Measurements from ENCODE around the gene FAM53C. TPM values are rescaled to one million over a fixed set of nuclear protein-coding genes. Genes with fewer than 3 reads are reported as not detected.
"Not testable (repeated sequence)": the region's sequence is repeated elsewhere in the genome, so short reads cannot be mapped to it uniquely, and the experiment has no call there.

The FAM53C gene
- total RNA-seq, 1 donor from 2014 or later: 28.6 TPM

GRCh38 chr5:138351517-138351916 lies 13.5 kb downstream of the FAM53C start:
- no peak for DNase-seq

- peak; percentile 90 for DNase-seq
Observed at GRCh38 chr5:138352071-138352721, 14.1 kb downstream of the FAM53C start, which contains the start of gene KDM3B. Gene KDM3B, plus strand, starts transcription at chr5:138352685. Its CDS starts 111 bp downstream, at chr5:138352796.

GRCh38 chr5:138352722-138353559 lies 14.9 kb downstream of the FAM53C start:
- DNase-seq: peak; percentile 67

- no peak for DNase-seq
Observed at GRCh38 chr5:138353560-138354080, 15.6 kb downstream of the FAM53C start.

GRCh38 chr5:138354387-138354786 lies 16.3 kb downstream of the FAM53C start:
- no peak for DNase-seq

- DNase-seq: peak; percentile 82
Observed at GRCh38 chr5:138354926-138355378, 16.9 kb downstream of the FAM53C start.

GRCh38 chr5:138359621-138360020 lies 21.6 kb downstream of the FAM53C start:
- no peak for DNase-seq

GRCh38 chr5:138360941-138361452 lies 22.9 kb downstream of the FAM53C start:
- no peak for DNase-seq

- no peak for DNase-seq
Observed at GRCh38 chr5:138364576-138364975, 26.5 kb downstream of the FAM53C start.

- DNase-seq: no peak
Observed at GRCh38 chr5:138366632-138367382, 28.7 kb downstream of the FAM53C start.

- peak; percentile 65 for DNase-seq
Observed at GRCh38 chr5:138369261-138369660, 31.2 kb downstream of the FAM53C start.

GRCh38 chr5:138369706-138370105 lies 31.6 kb downstream of the FAM53C start:
- peak; percentile 11 for DNase-seq

- peak; percentile 52 for DNase-seq
Observed at GRCh38 chr5:138370537-138370936, 32.5 kb downstream of the FAM53C start.

- no peak for DNase-seq
Observed at GRCh38 chr5:138371454-138371853, 33.4 kb downstream of the FAM53C start.

- DNase-seq: no peak
Observed at GRCh38 chr5:138372225-138372624, 34.2 kb downstream of the FAM53C start.

GRCh38 chr5:138372653-138373052 lies 34.6 kb downstream of the FAM53C start:
- DNase-seq: no peak

- no peak for DNase-seq
Observed at GRCh38 chr5:138382347-138382746, 44.3 kb downstream of the FAM53C start.

- DNase-seq: peak; percentile 33
Observed at GRCh38 chr5:138385660-138386059, 47.6 kb downstream of the FAM53C start.

GRCh38 chr5:138386290-138386689 lies 48.2 kb downstream of the FAM53C start:
- DNase-seq: peak; percentile 25

GRCh38 chr5:138389332-138389731 lies 51.3 kb downstream of the FAM53C start:
- no peak for DNase-seq

- not testable (repeated sequence) for DNase-seq
Observed at GRCh38 chr5:138389911-138390310, 51.8 kb downstream of the FAM53C start.

- DNase-seq: no peak
Observed at GRCh38 chr5:138391859-138392386, 53.9 kb downstream of the FAM53C start.
